Lung (tissue), 12 donors: ENCODE measurements around the gene ABCC10. TPM values are rescaled to one million over a fixed set of nuclear protein-coding genes. Genes with fewer than 3 reads are reported as not detected.
"Not testable (repeated sequence)": the region's sequence is repeated elsewhere in the genome, so short reads cannot be mapped to it uniquely, and the experiment has no call there.

Source experiments
- ATAC-seq: fragments of 200-7000 bp; cut with Tn5 transposase; one replicate; pipeline ENCODE4 v1.9.1; 2020; ENCODE audit warnings: moderate number of reproducible peaks; ENCODE audit not compliant: insufficient read depth, low FRiP score
- DNase-seq, 3 donors: peaks; one replicate each; pipeline ENCODE4 v3.0.0-alpha.2; 2013 to 2017
- H3K27ac ChIP-seq, 2 donors: one replicate each; pipeline ENCODE4 v1.5.1; 2013; ENCODE audit warnings: mild to moderate bottlenecking in 2 of 2, moderate library complexity in 2 of 2, control low read depth in 1 of 2, inconsistent platforms in 1 of 2, low read depth in 1 of 2, low read length in 1 of 2
- H3K27me3 ChIP-seq, 3 donors: one replicate each; pipeline ENCODE4 v1.5.1; 2013; ENCODE audit warnings: low read length in 2 of 3; ENCODE audit not compliant: control insufficient read depth in 3 of 3, insufficient read depth in 3 of 3
- H3K36me3 ChIP-seq, 4 donors: one replicate each; pipeline ENCODE4 v1.5.1; 2013; ENCODE audit warnings: low read length in 4 of 4, mild to moderate bottlenecking in 1 of 4, moderate library complexity in 1 of 4; ENCODE audit not compliant: control insufficient read depth in 4 of 4, insufficient read depth in 4 of 4
- H3K4me1 ChIP-seq, 5 donors: one replicate each; pipeline ENCODE4 v1.5.1; 2013; ENCODE audit warnings: low read length in 5 of 5, mild to moderate bottlenecking in 2 of 5, moderate library complexity in 1 of 5; ENCODE audit not compliant: control insufficient read depth in 5 of 5, insufficient read depth in 5 of 5
- H3K4me3 ChIP-seq: one replicate; pipeline ENCODE4 v1.5.1; 2013; ENCODE audit warnings: mild to moderate bottlenecking, control low read depth, moderate library complexity
- H3K9ac ChIP-seq, 2 donors: one replicate each; pipeline ENCODE4 v1.5.1; 2013; ENCODE audit warnings: low read length in 2 of 2, control low read depth in 1 of 2; ENCODE audit not compliant: insufficient read depth in 1 of 2
- H3K9me3 ChIP-seq, 4 donors: one replicate each; pipeline ENCODE4 v1.5.1; 2013; ENCODE audit warnings: low read length in 3 of 4, mild to moderate bottlenecking in 1 of 4, moderate library complexity in 1 of 4; ENCODE audit not compliant: control insufficient read depth in 4 of 4, insufficient read depth in 3 of 4
- CTCF ChIP-seq: IDR thresholded peaks from 2 replicates; pipeline ENCODE4 v1.5.1; 2012; ENCODE audit warnings: mild to moderate bottlenecking; ENCODE audit errors: control extremely low read depth, extremely low read depth
- WGBS, 2 donors: extraction: QIAGEN DNeasy Blood & Tissue Kit; methylation state at CpG; one replicate each; pipeline ENCODE4 v1.1.7; 2013; 5-methylcytosine and 5-hydroxymethylcytosine counted together
- polyA plus RNA-seq, 2 donors: library from polyadenylated mRNA; stranded (reverse); fragments of 200-250 nt; gene quantifications; one replicate each; pipeline ENCODE4 v1.2.1, GENCODE V29; 2013
- total RNA-seq, 2 donors: library from RNA; depleted of rRNA in 1 of 2; stranded (reverse); fragments of >200 nt in 1 of 2; gene quantifications; one replicate each; pipeline ENCODE4 v1.2.1, GENCODE V29; 2014 to 2021
- donor health status: control.
- donor health status: control.
- donor health status: Bipolar disorder and iron deficiency.
- donor health status: healthy.
- donor health status: DM: yes; HTN: yes; CAD: no.

The ABCC10 gene
- total and polyA plus RNA-seq, 4 donors = 15.7 to 43.3 (median 26.2) TPM

- no peak overlapping the region for H3K27ac ChIP-seq
- H3K4me1 ChIP-seq = no peaks in the 10 kb centered on the region
- no peak overlapping the region for H3K4me3 ChIP-seq
- no peak overlapping the region for H3K9ac ChIP-seq
- no peak for ATAC-seq
- WGBS, 2 donors = 68 to 82% methylated on average over 5 of the region's 5 CpGs
- no peak for DNase-seq
- no peak for TF ChIP-seq CTCF
- peaks cover 0 to 2% (median 0%) of the 10 kb centered on the region in 4 donors for H3K9me3 ChIP-seq
- peaks cover 0 to 12% (median 4%) of the 10 kb centered on the region in 3 donors for H3K27me3 ChIP-seq
- no peaks in the 10 kb centered on the region for H3K36me3 ChIP-seq
Measured at GRCh38 chr6:43461936-43462335, 34.6 kb downstream of the ABCC10 start.

DNA sequence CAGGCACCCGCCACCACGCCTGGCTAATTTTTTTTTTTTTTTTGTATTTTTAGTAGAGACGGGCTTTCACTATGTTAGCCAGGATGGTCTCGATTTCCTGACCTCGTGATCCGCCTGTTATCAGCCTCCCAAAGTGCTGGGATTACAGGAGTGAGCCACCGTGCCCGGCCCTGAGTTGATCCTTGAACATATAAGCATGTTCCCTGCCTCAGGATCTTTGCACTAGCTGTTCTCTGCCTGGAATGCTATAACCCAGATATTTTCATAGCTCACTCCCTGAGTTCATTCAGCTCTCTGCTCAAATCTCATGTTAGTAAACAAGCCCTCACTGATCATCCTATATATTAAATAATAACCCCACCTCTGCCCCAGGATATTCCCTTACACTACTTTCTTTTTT, 37.0 kb downstream of the ABCC10 start:
- ATAC-seq = no peak
- no peak for DNase-seq
- WGBS, 2 donors = 80 to 93% methylated on average over 8 of the region's 8 CpGs
- Histone ChIP-seq H3K27me3 (peaks cover 0 to 9% (median 2%) of the 10 kb centered on the region in 3 donors), H3K9ac (no peak overlapping the region), H3K9me3 (peaks cover 0 to 2% (median 0%) of the 10 kb centered on the region in 4 donors), H3K27ac (no peak overlapping the region), H3K36me3 (no peaks in the 10 kb centered on the region), H3K4me3 (no peak overlapping the region), H3K4me1 (peaks cover 0 to 4% (median 0%) of the 10 kb centered on the region in 5 donors)
- no peak for TF ChIP-seq CTCF

DNA sequence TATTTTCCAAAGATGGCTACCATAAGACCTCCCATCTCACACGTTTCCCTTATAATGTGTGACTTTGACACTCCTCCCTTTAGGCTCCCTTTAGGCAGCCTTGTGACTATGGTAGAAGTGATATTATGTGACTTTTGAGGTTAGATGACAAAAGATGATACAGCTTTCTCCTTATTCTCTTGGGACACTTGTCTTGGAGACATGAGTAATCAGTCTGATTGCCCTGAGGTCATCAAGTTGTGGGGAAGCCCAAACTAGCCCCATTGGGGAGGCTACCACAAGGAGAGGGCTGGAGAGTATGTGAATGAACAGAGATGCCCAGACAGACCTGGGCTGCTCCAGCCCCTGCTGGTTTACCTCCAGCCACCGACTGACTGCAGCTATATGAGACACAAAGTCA, 38.6 kb downstream of the ABCC10 start:
- Histone ChIP-seq H3K36me3 (no peaks in the 10 kb centered on the region), H3K27ac (no peak overlapping the region), H3K4me1 (peaks cover 0 to 5% (median 0%) of the 10 kb centered on the region in 5 donors), H3K9ac (no peak overlapping the region), H3K4me3 (no peak overlapping the region), H3K27me3 (peaks cover 0 to 5% (median 2%) of the 10 kb centered on the region in 3 donors), H3K9me3 (no peaks in the 10 kb centered on the region)
- no peak for DNase-seq
- no peak for ATAC-seq
- WGBS, 2 donors = 65 to 74% methylated on average over 2 of the region's 2 CpGs
- TF ChIP-seq CTCF = no peak

DNA sequence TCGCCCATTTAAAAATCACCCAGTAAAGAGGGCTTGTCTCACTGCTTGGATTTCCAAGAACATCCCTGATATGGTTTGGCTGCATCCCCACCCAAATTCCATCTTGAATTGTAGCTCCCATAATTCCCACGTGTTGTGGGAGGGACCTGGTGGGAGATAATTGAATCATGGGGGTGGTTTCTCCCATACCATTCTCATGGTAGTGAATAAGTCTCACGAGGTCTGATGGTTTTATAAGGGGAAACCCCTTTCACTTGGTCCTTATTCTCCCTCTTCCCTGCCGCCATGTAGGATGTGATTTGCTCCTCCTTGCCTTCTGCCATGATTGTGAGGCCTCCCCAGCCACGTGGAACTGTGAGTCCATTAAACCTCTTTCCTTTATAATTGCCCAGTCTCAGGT, 39.9 kb downstream of the ABCC10 start:
- not testable (repeated sequence) for H3K9me3 ChIP-seq, H3K4me1 ChIP-seq, H3K36me3 ChIP-seq, DNase-seq, H3K9ac ChIP-seq, H3K27me3 ChIP-seq, H3K27ac ChIP-seq, ATAC-seq, H3K4me3 ChIP-seq
- WGBS, 2 donors = 66 to 75% methylated on average over 5 of the region's 5 CpGs
